ENCODE measurements around the gene ABHD17C.

DNA sequence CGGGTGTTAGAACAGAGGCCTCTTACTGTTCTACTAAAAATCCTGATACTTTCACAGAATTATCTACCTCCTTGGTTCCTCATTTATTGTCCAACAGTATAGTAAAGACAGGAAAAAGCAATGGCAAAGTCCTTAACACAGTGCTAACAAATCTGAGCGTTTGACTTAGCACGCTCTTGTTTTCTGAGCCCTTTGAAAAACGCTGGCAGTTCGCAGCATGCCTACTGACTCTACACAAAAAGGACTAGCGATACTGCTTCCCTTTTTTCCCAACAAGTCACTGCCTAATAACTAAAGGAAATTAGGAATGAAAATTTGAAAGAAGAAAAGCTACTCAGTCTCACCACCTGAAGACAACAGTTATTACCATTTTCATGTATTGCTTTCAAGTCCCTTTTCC is 49.3 kb downstream of the ABHD17C start:
- TF ChIP-seq CTCF (IDR thresholded peaks at IDR 0.05; ENCODE audit: low read length) = no peak
- no peak for TF ChIP-seq EZH2 (optimal IDR thresholded peaks at IDR 0.05; ENCODE audit: low read depth, low read length)

Data from MM.1S (cell line).